Measurements from ENCODE around the gene QRSL1.
"Not testable (repeated sequence)": the region's sequence is repeated elsewhere in the genome, so short reads cannot be mapped to it uniquely, and the experiment has no call there.

The QRSL1 gene, protein sequence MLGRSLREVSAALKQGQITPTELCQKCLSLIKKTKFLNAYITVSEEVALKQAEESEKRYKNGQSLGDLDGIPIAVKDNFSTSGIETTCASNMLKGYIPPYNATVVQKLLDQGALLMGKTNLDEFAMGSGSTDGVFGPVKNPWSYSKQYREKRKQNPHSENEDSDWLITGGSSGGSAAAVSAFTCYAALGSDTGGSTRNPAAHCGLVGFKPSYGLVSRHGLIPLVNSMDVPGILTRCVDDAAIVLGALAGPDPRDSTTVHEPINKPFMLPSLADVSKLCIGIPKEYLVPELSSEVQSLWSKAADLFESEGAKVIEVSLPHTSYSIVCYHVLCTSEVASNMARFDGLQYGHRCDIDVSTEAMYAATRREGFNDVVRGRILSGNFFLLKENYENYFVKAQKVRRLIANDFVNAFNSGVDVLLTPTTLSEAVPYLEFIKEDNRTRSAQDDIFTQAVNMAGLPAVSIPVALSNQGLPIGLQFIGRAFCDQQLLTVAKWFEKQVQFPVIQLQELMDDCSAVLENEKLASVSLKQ

DNA sequence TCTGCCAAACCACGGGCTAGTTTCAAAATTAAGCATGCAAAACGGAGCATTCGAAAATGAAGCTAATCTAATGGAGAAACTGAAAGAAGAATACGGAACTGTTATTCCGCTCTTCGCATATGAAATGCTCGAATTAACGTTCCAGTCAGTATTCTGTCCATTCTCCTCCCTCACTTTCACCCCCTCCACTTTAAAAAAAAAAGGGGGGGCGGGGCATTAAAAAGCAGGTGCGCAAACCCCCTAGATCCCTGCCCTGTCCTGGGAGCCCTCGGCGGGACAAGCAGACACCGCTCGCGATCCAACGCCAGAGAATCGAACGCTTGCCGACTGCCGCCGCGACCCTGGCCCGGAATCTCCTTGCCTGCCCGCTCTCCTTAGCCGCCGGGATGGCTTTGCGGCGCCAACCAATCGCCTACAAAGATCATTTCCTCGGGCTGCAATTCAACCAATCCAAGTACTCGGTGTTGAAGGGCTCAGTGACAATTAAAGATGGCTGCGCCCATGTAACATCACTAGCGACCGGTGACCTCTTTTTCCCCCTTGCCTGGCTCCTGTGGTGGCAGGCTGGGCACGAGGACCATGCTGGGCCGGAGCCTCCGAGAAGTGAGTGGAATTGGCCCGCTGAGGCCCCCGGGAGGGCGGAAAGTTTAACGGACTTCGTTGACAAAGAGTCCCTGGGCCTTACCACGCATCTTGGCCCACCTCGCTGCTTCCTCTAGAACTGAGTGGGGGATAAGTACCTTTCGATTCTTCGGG is at the start of gene QRSL1, which contains the start of gene RTN4IP1:
Gene QRSL1 (plus strand): TSS at position 476 of the 756 bp plus-strand sequence. CDS start 104 bp downstream, at position 580.
Gene RTN4IP1 (minus strand): TSS at position 396 of the 756 bp plus-strand sequence. CDS start 477 bp downstream, outside the sequence.
- DNase-seq (ENCODE audit: low spot score) = peak; percentile 92

DNA sequence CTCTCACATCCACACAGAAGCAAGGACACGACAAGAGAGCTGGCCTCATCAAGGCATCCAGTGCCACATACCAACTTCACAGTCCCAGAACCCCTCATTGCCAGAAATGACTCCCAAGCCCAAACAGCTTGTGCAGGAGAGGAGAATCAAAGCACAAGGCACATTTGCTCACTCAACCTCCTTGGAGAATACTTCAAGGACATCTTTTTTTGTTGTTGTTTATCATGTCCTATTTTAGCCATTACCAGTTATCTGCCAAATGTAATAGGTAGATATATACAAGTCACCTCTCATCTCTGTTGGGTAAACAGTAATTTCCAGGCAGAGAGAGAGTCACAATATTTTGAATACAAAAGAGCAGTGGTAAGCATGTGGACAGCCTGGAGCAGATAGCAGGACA is 47.9 kb upstream of the QRSL1 start:
- no peak for DNase-seq (ENCODE audit: low spot score)

DNA sequence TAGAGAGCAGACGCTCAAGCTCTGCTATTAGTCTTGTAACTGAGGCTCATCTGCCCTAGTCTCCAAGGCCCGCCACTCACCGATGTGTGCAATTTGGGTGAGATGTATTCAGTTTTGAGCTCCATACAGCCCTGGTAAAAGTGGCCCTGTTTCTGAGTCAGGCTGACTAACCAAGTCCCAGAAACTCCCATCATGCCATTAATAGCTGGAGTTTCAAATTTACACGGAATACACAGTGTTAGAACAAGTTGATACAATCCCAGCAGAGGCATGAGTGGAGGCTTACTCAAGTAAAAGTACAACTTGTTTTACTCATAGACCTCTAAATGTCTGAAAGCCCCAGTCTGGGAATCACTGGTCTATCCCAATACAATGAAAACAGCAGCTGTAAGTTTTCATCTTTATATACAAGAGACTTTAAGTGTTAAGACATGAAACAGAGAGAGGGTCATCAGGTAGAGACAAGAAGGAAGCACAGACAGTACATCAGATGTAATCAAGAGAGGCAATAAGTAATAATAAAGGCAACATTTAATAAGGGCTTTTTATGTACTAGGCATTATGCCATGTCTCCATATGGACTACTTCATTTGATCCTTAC is 42.5 kb upstream of the QRSL1 start:
- DNase-seq (ENCODE audit: low spot score) = no peak

DNA sequence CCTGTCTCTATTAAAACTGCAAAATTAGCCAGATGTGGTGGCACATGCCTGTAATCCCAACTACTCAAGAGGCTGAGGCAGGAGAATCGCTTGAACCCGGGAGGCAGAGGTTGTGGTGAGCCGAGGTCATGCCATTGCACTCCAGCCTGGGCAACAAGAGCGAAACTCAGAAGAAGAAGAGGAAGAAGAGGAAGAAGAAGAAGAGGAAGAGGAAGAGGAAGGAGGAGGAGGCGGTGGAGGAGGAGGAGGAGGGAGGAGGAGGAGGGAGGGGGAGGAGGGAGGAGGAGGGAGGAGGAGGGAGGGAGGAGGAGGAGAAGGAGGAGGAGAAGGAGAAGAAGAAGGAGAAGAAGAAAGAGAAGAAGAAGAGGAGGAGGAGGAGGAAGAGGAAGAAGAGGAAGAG is 40.4 kb upstream of the QRSL1 start:
- not testable (repeated sequence) for DNase-seq (ENCODE audit: low spot score)

DNA sequence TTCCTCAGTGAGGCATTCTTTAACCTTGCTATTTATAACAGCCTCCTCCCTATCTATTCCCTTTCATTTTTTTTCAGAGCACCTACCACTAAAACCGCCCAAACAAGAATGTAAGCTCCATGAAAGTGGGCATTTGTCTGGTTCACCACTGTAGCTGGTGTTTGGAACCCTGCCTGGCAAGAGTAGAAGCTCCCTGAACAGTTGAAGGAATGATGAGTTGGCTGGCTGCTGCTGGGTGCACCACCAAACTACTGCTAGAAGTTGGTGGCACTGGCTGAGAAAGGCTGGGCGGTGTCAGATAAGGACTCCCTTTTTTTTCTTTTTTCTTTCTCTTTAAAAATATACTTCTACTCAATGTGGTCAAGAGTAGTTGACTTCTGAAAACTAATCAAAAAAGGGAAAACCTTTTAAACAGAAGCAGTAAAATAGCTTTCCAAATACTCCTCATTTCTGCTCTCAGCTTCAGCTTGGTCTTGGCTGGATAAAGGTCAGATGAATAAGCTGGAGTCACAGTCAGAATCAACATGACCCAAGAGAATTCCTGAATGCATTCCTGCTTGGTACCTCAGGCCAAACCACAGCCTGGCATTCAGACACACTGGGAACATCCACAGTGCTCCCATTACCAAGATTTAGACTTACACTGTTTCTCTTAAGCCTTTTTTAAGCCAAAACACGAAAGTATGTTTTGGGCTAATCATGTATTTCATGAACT is 38.1 kb upstream of the QRSL1 start:
- peak; percentile 2 for DNase-seq (ENCODE audit: low spot score)

DNA sequence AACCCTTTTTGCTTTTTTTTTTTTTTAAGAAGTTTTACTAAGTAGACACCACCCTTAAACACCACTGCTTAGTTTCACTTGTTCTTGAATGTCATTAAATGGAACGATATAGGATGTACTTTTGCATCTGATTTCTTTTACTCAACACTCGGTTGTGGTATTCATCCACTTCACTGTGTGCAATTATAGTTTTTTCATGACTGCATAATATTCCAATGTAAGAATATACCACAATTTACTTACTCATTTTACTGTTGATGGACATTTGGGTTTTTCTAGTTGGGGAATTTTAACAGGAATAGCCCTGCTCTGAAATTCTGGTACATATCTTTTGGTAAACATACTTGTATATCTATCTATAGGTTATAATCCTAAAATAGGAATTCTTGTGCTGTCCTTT is 29.9 kb upstream of the QRSL1 start:
- no peak for DNase-seq (ENCODE audit: low spot score)

DNA sequence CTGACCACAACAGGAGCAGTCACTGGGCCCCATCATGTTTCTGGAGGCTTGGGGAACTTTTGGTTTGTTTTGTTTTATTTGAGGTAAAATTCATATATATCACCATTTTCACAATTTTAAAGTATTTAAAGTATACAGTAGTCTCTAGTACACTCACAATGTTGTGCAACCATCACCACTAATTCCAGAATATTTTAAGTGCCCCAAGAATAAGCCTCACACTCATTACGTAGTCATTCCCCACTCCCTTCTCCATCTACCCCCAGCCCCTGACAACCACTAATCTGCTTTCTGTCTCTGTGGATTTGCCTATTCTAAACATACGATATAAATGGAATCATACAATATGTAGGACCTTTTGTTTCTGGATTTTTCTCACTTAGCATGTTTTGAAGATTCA is 29.0 kb upstream of the QRSL1 start:
- no peak for DNase-seq (ENCODE audit: low spot score)

DNA sequence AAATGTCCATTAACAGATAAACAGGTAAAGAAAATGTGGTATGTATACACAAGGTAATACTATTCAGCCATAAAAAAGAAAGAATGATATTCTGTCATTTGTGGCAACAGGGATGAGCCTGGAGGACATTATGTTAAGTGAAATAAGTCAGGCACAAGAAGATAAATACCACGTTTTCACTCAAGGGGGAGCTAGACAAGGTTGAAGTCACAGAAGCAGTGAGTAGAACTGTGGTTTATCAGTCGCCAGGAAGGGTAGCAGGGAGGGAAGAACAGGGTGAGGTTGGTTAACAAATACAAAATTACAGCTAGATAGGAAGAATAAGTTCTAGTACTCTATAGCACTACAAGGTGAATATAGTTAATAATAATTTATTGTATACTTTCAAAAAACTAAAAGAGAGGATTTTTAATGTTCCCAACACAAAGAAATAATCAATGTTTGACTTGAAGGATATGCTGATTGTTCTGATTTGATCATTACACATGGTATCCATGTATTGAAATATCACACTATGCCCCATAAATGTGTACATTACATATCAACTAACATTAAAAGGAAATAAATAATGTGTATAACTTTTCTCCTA is 21.2 kb upstream of the QRSL1 start:
- DNase-seq (ENCODE audit: low spot score) = peak; percentile 58

DNA sequence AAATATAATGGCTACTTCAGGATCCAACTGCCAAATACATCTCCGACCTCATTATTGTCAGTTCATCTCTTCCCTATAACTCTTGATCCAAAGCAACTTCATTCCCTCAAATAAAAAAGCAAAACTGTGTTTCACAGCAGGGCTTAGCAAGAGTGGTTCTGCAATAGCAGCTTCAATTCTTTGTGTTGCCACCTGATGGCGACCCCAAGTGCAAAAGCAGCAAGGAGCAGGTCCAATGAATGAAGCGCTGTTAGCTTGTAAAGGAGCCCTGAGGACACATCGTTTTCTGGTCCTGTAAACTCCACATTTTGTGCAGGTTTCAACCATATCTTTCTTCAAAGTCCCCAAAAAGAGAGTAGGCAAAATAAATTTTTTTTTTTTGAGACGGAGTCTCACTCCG is 19.7 kb upstream of the QRSL1 start:
- DNase-seq (ENCODE audit: low spot score) = peak; percentile 4

DNA sequence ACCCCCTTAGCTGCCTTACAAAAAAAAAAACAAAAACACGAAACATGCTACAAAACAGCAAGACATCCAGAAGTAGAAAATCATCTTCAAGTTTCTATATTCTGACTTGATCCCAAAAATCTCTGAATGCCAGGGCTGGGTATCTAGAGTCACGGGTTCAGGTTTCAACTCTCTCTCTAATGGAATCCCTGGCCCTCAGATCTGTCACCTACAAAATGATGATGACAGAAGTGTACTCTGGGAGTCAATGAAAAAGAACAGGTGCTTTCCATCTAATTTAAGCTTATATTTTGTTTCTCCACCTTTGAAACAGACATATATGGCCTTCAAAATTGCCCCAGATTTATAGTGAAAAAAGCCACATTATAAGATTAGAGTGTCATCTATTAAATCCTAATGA is 18.3 kb upstream of the QRSL1 start:
- DNase-seq (ENCODE audit: low spot score) = no peak

DNA sequence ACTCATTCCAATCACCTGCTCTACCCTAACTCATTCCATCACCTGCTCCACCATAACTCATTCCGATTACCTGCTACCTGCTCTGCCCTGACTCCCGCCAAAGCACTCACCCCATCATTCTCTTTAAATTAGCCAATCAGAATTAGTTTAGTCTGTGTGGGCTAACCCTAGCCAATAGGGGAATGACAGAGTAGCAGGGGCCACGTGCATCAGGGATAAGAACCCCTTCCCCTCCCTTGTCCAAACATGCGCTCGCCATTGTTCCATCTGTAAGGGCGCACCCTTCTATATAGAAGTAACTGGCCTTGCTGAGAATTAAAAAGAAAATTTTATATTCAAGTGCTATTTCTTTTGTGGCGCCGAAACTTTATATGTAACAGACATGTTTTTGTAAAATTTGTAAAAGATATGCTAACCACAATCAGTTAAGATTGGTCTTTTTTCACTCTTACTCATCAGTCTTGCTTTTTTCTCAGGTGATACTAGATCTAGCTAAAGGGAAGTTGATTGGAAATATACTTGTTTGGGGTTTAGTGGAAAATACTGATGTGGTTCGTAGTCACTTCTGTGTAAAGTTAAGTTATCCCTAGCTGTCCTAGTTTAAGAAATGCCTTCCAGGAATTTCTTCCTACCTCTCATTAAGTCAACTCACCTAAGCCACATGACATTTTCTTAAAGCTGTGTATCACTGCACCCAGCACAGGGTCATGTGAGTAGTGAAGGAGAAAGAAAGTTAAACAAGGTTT is 16.5 kb upstream of the QRSL1 start:
- DNase-seq (ENCODE audit: low spot score) = no peak

DNA sequence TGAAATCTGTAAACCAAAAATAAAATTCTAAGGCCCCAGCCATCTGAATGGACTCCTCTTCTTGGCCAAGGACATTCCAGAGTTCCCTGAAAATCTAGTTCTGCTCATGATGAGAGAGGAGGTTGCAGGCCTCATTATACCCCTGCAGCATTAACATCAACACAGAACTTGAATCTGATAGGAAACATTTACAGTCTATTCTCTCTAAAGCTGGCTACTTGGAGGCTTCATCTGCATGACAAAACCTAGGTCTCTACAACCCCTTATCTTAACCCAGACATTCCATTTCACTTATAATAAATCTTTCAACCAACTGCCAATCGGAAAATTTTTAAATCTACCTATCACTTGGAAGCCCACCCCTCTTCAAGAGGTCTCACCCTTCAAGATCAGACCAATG is 15.8 kb upstream of the QRSL1 start:
- no peak for DNase-seq (ENCODE audit: low spot score)

DNA sequence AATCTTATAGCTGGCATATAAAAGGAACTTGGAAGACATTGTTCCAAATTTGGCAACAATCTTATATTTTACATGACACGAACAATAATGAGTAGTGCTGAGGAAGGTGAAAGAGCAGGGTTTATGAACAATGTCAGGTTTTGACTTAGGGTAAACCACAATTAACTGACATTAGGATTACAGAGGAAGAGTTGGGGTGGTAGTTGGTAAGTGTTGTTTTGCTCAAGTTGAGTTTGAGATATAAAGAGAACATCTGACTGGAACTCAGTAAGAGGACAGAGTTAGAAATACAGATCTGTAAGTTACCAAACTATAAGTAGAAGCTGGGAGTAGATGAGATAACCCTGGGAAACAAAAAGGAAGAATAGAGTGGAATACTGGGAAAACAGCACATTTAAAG is 15.2 kb upstream of the QRSL1 start:
- no peak for DNase-seq (ENCODE audit: low spot score)

DNA sequence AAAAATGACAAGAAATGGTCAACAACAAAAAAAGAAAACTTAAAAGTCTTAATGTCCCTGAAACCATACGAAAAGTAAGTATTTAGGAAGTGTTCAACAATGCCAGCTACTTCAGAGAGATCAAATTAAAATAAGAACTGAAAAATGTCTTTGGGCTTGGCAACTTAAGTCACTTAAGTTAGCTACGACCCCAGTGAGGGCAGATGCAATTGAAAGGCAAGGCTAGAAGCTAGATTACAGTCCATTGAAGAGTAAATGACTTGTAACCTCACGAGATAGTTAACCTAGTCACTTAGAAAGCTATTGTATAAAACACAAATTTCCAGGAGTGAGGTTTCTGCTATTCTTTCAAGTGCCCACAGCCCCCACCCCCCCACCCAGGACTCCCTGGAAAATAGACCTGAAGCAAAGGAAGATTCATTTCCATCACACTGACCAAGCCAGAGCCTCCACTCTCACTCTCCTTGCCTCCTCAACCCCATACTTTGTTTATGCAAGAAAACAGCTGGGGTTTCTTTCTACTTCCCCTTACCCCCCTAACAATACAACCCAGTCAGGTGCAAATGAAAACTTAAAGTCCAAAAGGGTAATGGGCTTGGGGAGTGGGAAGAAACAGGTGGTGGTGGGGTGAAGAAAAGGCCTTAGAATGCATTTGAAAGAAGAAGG is 14.7 kb upstream of the QRSL1 start:
- no peak for DNase-seq (ENCODE audit: low spot score)

DNA sequence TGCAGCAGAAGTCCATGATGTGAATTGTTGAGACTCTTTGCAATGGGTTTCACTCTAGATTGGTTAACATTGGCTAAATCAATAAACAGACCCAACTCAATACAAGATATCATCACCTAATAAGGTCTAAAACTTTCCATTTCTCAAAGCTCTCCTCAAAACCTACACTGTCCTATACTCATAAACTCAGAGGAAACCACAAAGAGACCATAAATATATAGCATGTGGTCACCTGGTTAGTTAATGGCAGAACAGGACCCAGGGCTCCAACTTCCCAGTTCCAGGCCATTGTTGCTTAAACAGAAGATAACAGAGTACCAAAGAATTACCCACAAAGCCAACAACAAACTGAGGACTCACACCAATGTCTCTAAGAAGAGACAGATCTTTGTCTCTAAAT is 12.1 kb upstream of the QRSL1 start:
- DNase-seq (ENCODE audit: low spot score) = no peak

DNA sequence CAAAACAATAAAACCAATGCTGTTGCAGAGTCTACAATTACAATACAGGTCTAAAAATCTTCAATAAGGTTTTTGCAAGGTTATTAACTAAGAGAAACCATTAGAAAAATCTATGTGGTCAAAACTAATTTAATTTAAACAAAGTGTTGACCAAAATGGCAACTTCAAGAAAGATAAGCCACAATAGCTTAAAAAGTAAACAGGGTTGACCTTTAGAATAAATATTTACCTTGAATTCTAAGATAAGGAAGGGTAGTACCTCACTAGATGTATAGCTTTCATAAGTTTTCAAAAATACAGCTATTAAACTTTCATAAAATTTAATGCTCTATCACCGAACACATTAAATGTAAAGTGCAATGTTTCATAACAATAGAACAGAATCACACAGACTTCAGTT is 11.5 kb upstream of the QRSL1 start:
- no peak for DNase-seq (ENCODE audit: low spot score)

DNA sequence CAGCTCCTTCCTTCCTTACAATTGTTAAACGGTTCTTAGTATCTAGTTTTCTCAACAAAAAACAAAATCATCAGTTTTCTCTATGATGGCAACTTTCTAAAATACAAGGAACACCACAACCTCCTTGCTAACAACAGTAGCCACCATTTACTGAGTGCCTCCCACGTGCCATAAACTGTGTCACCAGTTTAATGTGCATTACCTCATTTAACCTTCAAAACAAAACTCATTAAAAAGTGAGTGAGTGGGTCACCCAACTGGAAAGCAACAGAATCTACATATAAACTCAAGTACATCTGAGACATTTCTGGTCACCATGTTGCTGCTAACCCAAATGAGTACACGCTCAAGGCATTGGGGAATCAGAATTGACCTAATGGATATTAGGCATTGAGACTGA is 11.1 kb upstream of the QRSL1 start:
- DNase-seq (ENCODE audit: low spot score) = no peak

DNA sequence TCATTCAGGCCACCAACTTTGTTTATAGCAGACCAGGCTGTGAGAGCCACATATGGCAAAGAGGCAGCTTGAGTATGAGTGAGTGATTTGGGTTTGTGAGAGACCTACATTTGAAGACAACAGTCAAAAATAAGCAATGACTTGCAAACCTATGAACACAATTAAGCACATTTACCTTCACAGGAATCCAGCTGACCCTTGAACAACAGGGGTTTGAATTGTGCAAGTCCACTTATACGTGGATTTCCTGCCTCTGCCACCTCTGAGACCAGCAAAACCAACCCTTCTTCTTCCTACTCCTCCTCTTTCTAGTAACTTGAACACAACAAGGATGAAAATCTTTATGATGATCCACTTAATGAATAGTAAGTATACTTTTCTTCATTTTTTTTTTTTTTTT is 10.2 kb upstream of the QRSL1 start:
- no peak for DNase-seq (ENCODE audit: low spot score)

DNA sequence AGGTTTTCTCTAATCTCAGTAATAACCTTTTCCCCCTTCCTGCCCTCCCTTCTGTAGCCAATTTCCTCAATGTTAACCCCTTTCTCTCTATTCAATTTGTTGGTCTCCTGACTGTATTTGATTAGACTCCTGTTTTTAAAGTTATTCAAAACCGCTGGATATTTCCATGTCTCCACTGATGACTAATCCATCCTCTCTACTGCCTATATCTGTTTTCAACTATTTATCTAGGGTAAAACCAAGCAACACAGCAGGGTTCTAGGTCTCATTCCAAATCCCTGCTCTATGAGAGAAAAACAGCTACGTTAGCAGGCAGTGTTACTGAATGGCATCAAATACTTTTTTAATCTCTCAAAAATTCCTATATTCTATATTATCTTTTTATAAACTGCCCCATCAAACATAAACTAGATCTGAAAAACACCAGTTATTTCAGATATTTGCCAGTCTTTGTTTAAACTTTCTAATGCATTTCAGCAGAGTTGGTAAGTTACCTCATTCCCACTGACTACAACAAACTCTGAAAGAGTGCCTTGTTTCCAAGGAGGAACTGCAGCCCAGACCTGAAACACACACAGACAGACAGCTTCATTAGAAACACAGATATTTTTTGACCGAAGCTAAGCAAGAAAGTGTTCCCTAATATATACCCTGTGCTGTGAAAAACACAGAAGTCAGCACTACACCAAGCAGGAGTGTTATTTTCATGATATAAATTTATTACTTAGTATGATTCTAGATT is 8.3 kb upstream of the QRSL1 start:
- DNase-seq (ENCODE audit: low spot score) = no peak

DNA sequence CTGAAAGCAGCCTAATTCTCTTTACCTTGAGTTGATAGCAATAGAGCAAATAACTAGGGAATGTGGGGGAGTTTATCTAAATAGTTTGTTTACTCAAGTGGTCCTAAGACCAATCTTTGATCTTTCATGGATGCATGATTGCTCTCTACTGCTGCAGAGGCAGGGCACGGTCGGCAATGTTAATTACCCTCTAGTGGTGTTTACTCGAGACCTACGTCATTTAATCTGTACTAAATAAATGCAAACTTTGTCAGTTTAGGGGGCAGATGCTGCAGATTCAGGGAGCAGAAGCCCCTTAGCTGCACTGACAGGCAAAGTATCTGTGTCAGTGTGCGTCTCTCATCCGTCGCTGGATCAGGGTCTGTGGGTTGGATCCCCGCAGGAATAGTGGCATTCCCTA is 7.0 kb upstream of the QRSL1 start:
- DNase-seq (ENCODE audit: low spot score) = no peak
